HG02759 (cell line): ENCODE results near the gene DAZ3.
"Not testable (repeated sequence)": the region's sequence is repeated elsewhere in the genome, so short reads cannot be mapped to it uniquely, and the experiment has no call there.

Experiments
- ATAC-seq: cut with Tn5 transposase; IDR thresholded peaks from one replicate; pipeline ENCODE4 v1.9.1; 2021; ENCODE audit warnings: mild to moderate bottlenecking, moderate library complexity; ENCODE audit not compliant: unreplicated experiment

Gene DAZ3, protein sequence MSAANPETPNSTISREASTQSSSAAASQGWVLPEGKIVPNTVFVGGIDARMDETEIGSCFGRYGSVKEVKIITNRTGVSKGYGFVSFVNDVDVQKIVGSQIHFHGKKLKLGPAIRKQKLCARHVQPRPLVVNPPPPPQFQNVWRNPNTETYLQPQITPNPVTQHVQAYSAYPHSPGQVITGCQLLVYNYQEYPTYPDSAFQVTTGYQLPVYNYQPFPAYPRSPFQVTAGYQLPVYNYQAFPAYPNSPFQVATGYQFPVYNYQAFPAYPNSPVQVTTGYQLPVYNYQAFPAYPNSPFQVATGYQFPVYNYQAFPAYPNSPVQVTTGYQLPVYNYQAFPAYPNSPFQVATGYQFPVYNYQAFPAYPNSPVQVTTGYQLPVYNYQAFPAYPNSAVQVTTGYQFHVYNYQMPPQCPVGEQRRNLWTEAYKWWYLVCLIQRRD

DNA sequence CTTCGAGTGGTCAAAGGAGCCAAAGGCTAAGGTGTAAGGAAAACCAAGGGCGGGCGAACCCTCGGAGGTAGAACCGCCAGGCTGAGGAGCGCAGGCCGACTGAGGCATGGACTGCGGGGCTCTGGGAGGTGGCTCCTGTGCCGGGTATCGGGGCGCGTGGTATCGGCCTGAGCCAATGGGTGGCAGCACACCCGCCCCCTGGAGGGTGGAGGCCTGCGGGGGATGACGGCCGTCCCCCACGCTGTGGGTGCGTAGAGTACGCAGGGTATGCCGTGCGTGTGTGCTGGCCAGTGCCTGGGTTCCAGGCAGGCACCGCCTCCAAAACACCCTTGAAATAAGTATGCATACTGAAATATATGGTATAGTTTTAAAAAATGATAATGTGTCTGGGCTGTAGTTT, at the start of gene DAZ3:
DAZ3 (minus strand) TSS at position 101 of the 400 bp plus-strand sequence. CDS start 208 bp downstream, outside the sequence.
- ATAC-seq, result not testable (repeated sequence)

DNA sequence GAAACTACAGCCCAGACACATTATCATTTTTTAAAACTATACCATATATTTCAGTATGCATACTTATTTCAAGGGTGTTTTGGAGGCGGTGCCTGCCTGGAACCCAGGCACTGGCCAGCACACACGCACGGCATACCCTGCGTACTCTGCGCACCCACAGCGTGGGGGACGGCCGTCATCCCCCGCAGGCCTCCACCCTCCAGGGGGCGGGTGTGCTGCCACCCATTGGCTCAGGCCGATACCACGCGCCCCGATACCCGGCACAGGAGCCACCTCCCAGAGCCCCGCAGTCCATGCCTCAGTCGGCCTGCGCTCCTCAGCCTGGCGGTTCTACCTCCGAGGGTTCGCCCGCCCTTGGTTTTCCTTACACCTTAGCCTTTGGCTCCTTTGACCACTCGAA, 20.4 kb upstream of the DAZ3 start, which contains the start of gene DAZ4:
DAZ4 (plus strand) TSS at position 301 of the 400 bp plus-strand sequence. CDS start 208 bp downstream, outside the sequence.
- ATAC-seq, result not testable (repeated sequence)

DNA sequence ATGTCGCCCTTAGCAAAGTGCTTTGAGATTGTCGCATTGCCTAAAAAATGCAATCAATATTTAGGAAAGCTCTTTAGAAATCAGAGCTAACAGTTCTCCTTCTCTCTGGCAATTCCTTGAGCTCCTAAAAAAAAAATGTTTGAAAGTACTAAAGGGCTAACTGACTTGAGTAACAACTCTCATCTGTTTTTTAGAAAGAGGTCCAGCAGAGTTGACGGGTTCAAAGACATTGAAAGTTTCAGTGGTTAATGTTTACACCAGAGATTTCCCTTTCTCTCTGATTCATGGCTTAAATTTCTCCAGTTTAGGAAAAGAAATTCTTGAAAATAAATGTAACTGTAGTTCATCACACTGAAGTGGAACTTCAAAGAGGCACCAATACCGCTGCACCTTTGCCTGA, 11.9 kb upstream of the DAZ3 start:
- not testable (repeated sequence) for ATAC-seq

DNA sequence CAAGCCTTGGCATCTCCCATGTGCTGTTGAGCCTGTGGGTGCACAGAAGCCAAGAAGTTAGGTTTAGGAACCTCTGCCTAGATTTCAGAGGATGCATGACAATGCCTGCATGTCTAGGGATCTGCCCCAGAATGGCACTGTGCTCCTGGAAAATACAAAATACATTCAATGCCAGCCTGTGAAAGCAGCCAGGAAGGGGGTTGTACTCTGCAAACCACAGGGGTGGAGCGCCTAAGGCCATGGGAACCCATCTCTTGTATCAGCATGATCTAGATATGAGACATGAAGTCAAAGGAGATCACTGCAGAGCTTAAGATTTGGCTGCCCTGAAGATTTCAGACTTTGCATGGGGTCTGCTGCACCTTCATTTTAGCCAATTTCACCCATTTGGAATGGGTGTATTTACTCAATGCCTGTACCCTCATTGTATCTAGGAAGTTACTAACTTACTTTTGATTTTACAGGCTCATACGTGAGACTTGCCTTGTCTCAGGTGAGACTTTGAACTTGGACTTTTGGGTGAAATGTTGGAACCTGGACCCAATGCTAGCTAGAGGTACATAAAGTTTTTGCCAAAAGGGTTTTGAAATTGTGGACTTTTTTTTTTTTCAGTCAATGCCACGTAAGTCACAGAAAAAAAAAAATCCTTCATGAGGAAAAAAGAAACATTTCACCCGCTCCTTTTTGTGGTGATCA, 11.1 kb upstream of the DAZ3 start:
- not testable (repeated sequence) for ATAC-seq

DNA sequence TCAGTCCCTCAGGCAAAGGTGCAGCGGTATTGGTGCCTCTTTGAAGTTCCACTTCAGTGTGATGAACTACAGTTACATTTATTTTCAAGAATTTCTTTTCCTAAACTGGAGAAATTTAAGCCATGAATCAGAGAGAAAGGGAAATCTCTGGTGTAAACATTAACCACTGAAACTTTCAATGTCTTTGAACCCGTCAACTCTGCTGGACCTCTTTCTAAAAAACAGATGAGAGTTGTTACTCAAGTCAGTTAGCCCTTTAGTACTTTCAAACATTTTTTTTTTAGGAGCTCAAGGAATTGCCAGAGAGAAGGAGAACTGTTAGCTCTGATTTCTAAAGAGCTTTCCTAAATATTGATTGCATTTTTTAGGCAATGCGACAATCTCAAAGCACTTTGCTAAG, 8.6 kb upstream of the DAZ3 start:
- ATAC-seq, result not testable (repeated sequence)
